T-helper 1 cell treated with Interleukin-12 subunit alpha and Interleukin-12 subunit beta and Interleukin-4 antibody, amounts not matched to agents 30 ng/mL and 1 ng/mL, for 36 hours (primary cell): ENCODE data around the gene OR2T8. TPM values are rescaled to one million over a fixed set of nuclear protein-coding genes. Genes with fewer than 3 reads are reported as not detected.

ENCODE experiments used
- intact Hi-C: fragments of 100-400 bp; cut with micrococcal nuclease; formaldehyde crosslinking; loops from one replicate; pipeline ENCODE4 v1.15.1; 2024
- total RNA-seq: library from RNA; stranded (reverse); gene quantifications from 2 replicates; pipeline ENCODE4 v1.2.3, GENCODE V29; 2022

The OR2T8 gene
- total RNA-seq, 1 donor from 2014 or later, result not detected

GRCh38 chr1:247953408-247953807, 33.4 kb downstream of the OR2T8 start:
- intact Hi-C loops, result no loop called here

GRCh38 chr1:247961791-247962190, 41.7 kb downstream of the OR2T8 start:
- intact Hi-C loops, result no loop called here

- intact Hi-C loops, result no loop called here
Observed at GRCh38 chr1:247962911-247963588, 43.0 kb downstream of the OR2T8 start.

- intact Hi-C loops, result no loop called here
Observed at GRCh38 chr1:247964933-247965332, 44.9 kb downstream of the OR2T8 start, which contains the start of gene OR2AK2. Gene OR2AK2 (plus strand): TSS chr1:247965233. CDS start chr1:247965377, 144 bp downstream.

GRCh38 chr1:247966532-247967204, 46.6 kb downstream of the OR2T8 start:
- intact Hi-C loops, result no loop called here

Other genes starting within 250 kb of the OR2T8 start
- not detected in 2 replicates for gene OR13G1, start 240.5 kb upstream of the OR2T8 start, total RNA-seq
- gene OR6F1, start 203.6 kb upstream of the OR2T8 start, total RNA-seq, result not detected in 2 replicates
- gene OR14K1, start 181.6 kb upstream of the OR2T8 start, total RNA-seq, result not detected in 2 replicates
- gene OR14A2, start 172.1 kb upstream of the OR2T8 start, total RNA-seq, result not detected in 2 replicates
- gene OR1C1, start 159.7 kb upstream of the OR2T8 start, total RNA-seq, result not detected in 2 replicates
- not detected in 2 replicates for gene OR14A16, start 96.1 kb upstream of the OR2T8 start, total RNA-seq
- not detected in 2 replicates for gene OR11L1, start 78.4 kb upstream of the OR2T8 start, total RNA-seq
- gene TRIM58, start 63.1 kb upstream of the OR2T8 start, total RNA-seq, result 0.61 TPM in 2 replicates
- not detected in 2 replicates for gene OR2W3, start 24.7 kb upstream of the OR2T8 start, total RNA-seq
- not detected in 2 replicates for gene OR2AJ1, start 4.6 kb downstream of the OR2T8 start, total RNA-seq
- 0.34 TPM in 1 of 2 replicates, not detected in the other for gene OR2L8, start 28.6 kb downstream of the OR2T8 start, total RNA-seq
- 0.20 TPM in 1 of 2 replicates, not detected in the other for gene OR2AK2, start 45.0 kb downstream of the OR2T8 start, total RNA-seq
- not detected in 2 replicates for gene OR2L5, start 93.4 kb downstream of the OR2T8 start, total RNA-seq
- gene OR2L2, start 109.8 kb downstream of the OR2T8 start, total RNA-seq, result 0.07 and 0.10 TPM in 2 replicates
- gene OR2L3, start 126.6 kb downstream of the OR2T8 start, total RNA-seq, result not detected in 2 replicates
- not detected in 2 replicates for gene OR2L13, start 174.9 kb downstream of the OR2T8 start, total RNA-seq
- gene OR2M5, start 224.9 kb downstream of the OR2T8 start, total RNA-seq, result not detected in 2 replicates